Upper lobe of left lung (tissue), 6 donors: ENCODE results near the gene CACYBP. TPM values are rescaled to one million over a fixed set of nuclear protein-coding genes. Genes with fewer than 3 reads are reported as not detected.

Experiments
- ATAC-seq, 2 donors: fragments of 200-7000 bp; cut with Tn5 transposase; one replicate each; pipeline ENCODE4 v1.9.1; 2022; ENCODE audit warnings: mild to moderate bottlenecking in 2 of 2, moderate library complexity in 2 of 2; ENCODE audit not compliant: low FRiP score in 2 of 2
- DNase-seq, 2 donors: peaks; one replicate each; pipeline ENCODE4 v3.0.0-alpha.2; 2019 to 2020
- H3K27ac ChIP-seq, 4 donors: fragments of 200-600 bp; sonication (generic); one replicate each; pipeline ENCODE4 v1.5.1; 2016 to 2019
- H3K27me3 ChIP-seq, 4 donors: fragments of 200-600 bp; sonication (generic); one replicate each; pipeline ENCODE4 v1.5.1; 2017 to 2019
- H3K36me3 ChIP-seq, 4 donors: fragments of 200-600 bp; sonication (generic); one replicate each; pipeline ENCODE4 v1.5.1; 2016 to 2019
- H3K4me1 ChIP-seq, 4 donors: fragments of 200-600 bp; sonication (generic); one replicate each; pipeline ENCODE4 v1.5.1; 2018 to 2019
- H3K4me3 ChIP-seq, 4 donors: fragments of 200-600 bp; sonication (generic); one replicate each; pipeline ENCODE4 v1.5.1; 2017 to 2019; ENCODE audit warnings: mild to moderate bottlenecking in 2 of 4, moderate library complexity in 1 of 4
- H3K9me3 ChIP-seq, 4 donors: fragments of 200-600 bp; sonication (generic); one replicate each; pipeline ENCODE4 v1.5.1; 2018 to 2019
- CTCF ChIP-seq, 6 experiments: fragments of 450-650 bp in 4 of 6; fragments of 200-600 bp in 2 of 6; sonication (generic) in 2 of 6; IDR thresholded peaks; one replicate each; pipeline ENCODE4 v1.5.1; 2016 to 2019; ENCODE audit warnings: antibody characterized with exemption in 6 of 6
- EP300 ChIP-seq, 4 donors: sonication (generic); formaldehyde crosslinking; IDR thresholded peaks; one replicate each; pipeline ENCODE4 v1.5.1; 2017; ENCODE audit warnings: antibody characterized with exemption in 4 of 4, control low read depth in 2 of 4
- POLR2A ChIP-seq, 4 donors: fragments of 450-650 bp; IDR thresholded peaks; one replicate each; pipeline ENCODE4 v1.5.1; 2016 to 2017; ENCODE audit warnings: antibody characterized with exemption in 4 of 4, mild to moderate bottlenecking in 2 of 4
- POLR2AphosphoS5 ChIP-seq, 2 donors: sonication (generic); formaldehyde crosslinking; IDR thresholded peaks; one replicate each; pipeline ENCODE4 v1.5.1; 2017; ENCODE audit warnings: antibody characterized with exemption in 2 of 2
- WGBS, 2 donors: methylation state at CpG; one replicate each; pipeline ENCODE4 v1.1.5; 2017 to 2018; 5-methylcytosine and 5-hydroxymethylcytosine counted together
- total RNA-seq, 6 donors: library from RNA; depleted of rRNA in 4 of 6; stranded (reverse); fragments of >200 nt in 4 of 6; gene quantifications; one replicate each; pipeline versions ENCODE4 v1.1.0 to v1.2.1, GENCODE V29; 2016 to 2021
- donor health status: DM: no; HTN: no; CAD: no; lungs with moderate emphysema.
- donor health status: DM: no; HTN: yes; CAD: no; lungs with severe emphysema.

CACYBP gene
- total RNA-seq, 6 donors from 2014 or later, result 25.1 to 84.7 (median 50.1) TPM

- no peaks in the 10 kb centered on the region for H3K9me3 ChIP-seq
- no peaks in the 10 kb centered on the region for H3K4me1 ChIP-seq
- ATAC-seq, result no peak
Observed at GRCh38 chr1:175035865-175036264, 36.1 kb downstream of the CACYBP start.

GRCh38 chr1:175036476-175036875, 36.7 kb downstream of the CACYBP start:
- H3K4me1 ChIP-seq, result no peaks in the 10 kb centered on the region
- ATAC-seq, result no peak
- DNase-seq, result no peak
- TF ChIP-seq POLR2A (IDR thresholded peaks at IDR 0.05), result no peak
- TF ChIP-seq POLR2AphosphoS5 (IDR thresholded peaks at IDR 0.05), result no peak
- no peak for TF ChIP-seq CTCF (IDR thresholded peaks at IDR 0.05)
- TF ChIP-seq EP300 (IDR thresholded peaks at IDR 0.05), result no peak
- H3K9me3 ChIP-seq, result no peaks in the 10 kb centered on the region
- no peak overlapping the region for H3K4me3 ChIP-seq
- WGBS, 2 donors, result 78 to 80% methylated on average over 3 of the region's 3 CpGs
- no peaks in the 10 kb centered on the region for H3K36me3 ChIP-seq
- no peaks in the 10 kb centered on the region for H3K27me3 ChIP-seq
- H3K27ac ChIP-seq, result no peak overlapping the region

More at GRCh38 chr1:175035865-175036264, 36.1 kb downstream of the CACYBP start:
- H3K27me3 ChIP-seq, result no peaks in the 10 kb centered on the region
- TF ChIP-seq POLR2A (IDR thresholded peaks at IDR 0.05), result no peak
- no peak overlapping the region for H3K27ac ChIP-seq
- DNase-seq, result no peak
- no peaks in the 10 kb centered on the region for H3K36me3 ChIP-seq
- no peak overlapping the region for H3K4me3 ChIP-seq
- WGBS, 2 donors, result 88 to 94% methylated on average over 5 to 6 of the region's 6 CpGs

- ATAC-seq (no peak), DNase-seq (no peak)
- WGBS, 2 donors, result 63 to 71% methylated on average over 7 of the region's 7 CpGs
- TF ChIP-seq POLR2AphosphoS5 (IDR thresholded peaks at IDR 0.05) (no peak), EP300 (IDR thresholded peaks at IDR 0.05) (no peak), CTCF (IDR thresholded peaks at IDR 0.05) (no peak), POLR2A (IDR thresholded peaks at IDR 0.05) (no peak)
- no peak overlapping the region for H3K27ac ChIP-seq
- H3K27me3 ChIP-seq, result no peaks in the 10 kb centered on the region
- no peaks in the 10 kb centered on the region for H3K36me3 ChIP-seq
- no peak overlapping the region for H3K4me3 ChIP-seq
- H3K4me1 ChIP-seq, result no peaks in the 10 kb centered on the region
- no peaks in the 10 kb centered on the region for H3K9me3 ChIP-seq
Observed at GRCh38 chr1:175037416-175037815, 37.7 kb downstream of the CACYBP start.

GRCh38 chr1:175040324-175040879, 40.7 kb downstream of the CACYBP start:
- WGBS, 2 donors, result 68 to 89% methylated on average over 4 of the region's 4 CpGs
- TF ChIP-seq CTCF (IDR thresholded peaks at IDR 0.05), result no peak
- no peak for TF ChIP-seq EP300 (IDR thresholded peaks at IDR 0.05)
- no peak for TF ChIP-seq POLR2AphosphoS5 (IDR thresholded peaks at IDR 0.05)
- no peak for TF ChIP-seq POLR2A (IDR thresholded peaks at IDR 0.05)
- DNase-seq, result no peak
- no peak overlapping the region for H3K4me3 ChIP-seq
- H3K4me1 ChIP-seq, result no peaks in the 10 kb centered on the region
- no peaks in the 10 kb centered on the region for H3K9me3 ChIP-seq
- H3K36me3 ChIP-seq, result no peaks in the 10 kb centered on the region
- no peaks in the 10 kb centered on the region for H3K27me3 ChIP-seq
- ATAC-seq, result no peak
- H3K27ac ChIP-seq, result no peak overlapping the region

- ATAC-seq (no peak), DNase-seq (no peak)
- Histone ChIP-seq H3K4me1 (no peaks in the 10 kb centered on the region), H3K9me3 (no peaks in the 10 kb centered on the region), H3K27me3 (no peaks in the 10 kb centered on the region), H3K4me3 (no peak overlapping the region), H3K27ac (no peak overlapping the region), H3K36me3 (no peaks in the 10 kb centered on the region)
- TF ChIP-seq POLR2A (IDR thresholded peaks at IDR 0.05) (no peak), CTCF (IDR thresholded peaks at IDR 0.05) (no peak), EP300 (IDR thresholded peaks at IDR 0.05) (no peak), POLR2AphosphoS5 (IDR thresholded peaks at IDR 0.05) (no peak)
- whole genome bisulfite sequencing, 2 donors, result 72 to 74% methylated on average over 3 of the region's 3 CpGs
Observed at GRCh38 chr1:175042650-175043049, 42.9 kb downstream of the CACYBP start.
